Islet precursor cell (in vitro differentiated cells): ENCODE measurements around the gene KLF13.
"Not testable (repeated sequence)": the region's sequence is repeated elsewhere in the genome, so short reads cannot be mapped to it uniquely, and the experiment has no call there.

Experiments used
- DNase-seq: peaks from one replicate; pipeline ENCODE4 v3.0.0-alpha.2; 2018

KLF13 gene

GRCh38 chr15:31347981-31348803, 21.6 kb downstream of the KLF13 start:
- no peak for DNase-seq

GRCh38 chr15:31349233-31350141, 22.9 kb downstream of the KLF13 start:
- no peak for DNase-seq

GRCh38 chr15:31350771-31351170, 24.1 kb downstream of the KLF13 start:
- no peak for DNase-seq

GRCh38 chr15:31352339-31352751, 25.7 kb downstream of the KLF13 start:
- DNase-seq: no peak

GRCh38 chr15:31352911-31353811, 26.5 kb downstream of the KLF13 start:
- no peak for DNase-seq

GRCh38 chr15:31353931-31354330, 27.3 kb downstream of the KLF13 start:
- no peak for DNase-seq

GRCh38 chr15:31356097-31356496, 29.5 kb downstream of the KLF13 start:
- not testable (repeated sequence) for DNase-seq

GRCh38 chr15:31357148-31357547, 30.5 kb downstream of the KLF13 start:
- no peak for DNase-seq

- no peak for DNase-seq
Measured at GRCh38 chr15:31358163-31358562, 31.5 kb downstream of the KLF13 start.

GRCh38 chr15:31358957-31359701, 32.5 kb downstream of the KLF13 start:
- no peak for DNase-seq

- no peak for DNase-seq
Measured at GRCh38 chr15:31359702-31360111, 33.1 kb downstream of the KLF13 start.

GRCh38 chr15:31360158-31360561, 33.5 kb downstream of the KLF13 start:
- no peak for DNase-seq

- no peak for DNase-seq
Measured at GRCh38 chr15:31360843-31361763, 34.5 kb downstream of the KLF13 start.

GRCh38 chr15:31361764-31362515, 35.3 kb downstream of the KLF13 start:
- DNase-seq: no peak

- DNase-seq: no peak
Measured at GRCh38 chr15:31362886-31363285, 36.3 kb downstream of the KLF13 start.

GRCh38 chr15:31364301-31365031, 37.8 kb downstream of the KLF13 start:
- peak; percentile 96 for DNase-seq

GRCh38 chr15:31365032-31365654, 38.5 kb downstream of the KLF13 start:
- no peak for DNase-seq

- peak; percentile 87 for DNase-seq
Measured at GRCh38 chr15:31365655-31366127, 39.1 kb downstream of the KLF13 start.
